CD14-positive monocyte (primary cell): ENCODE data around the gene TSHR. TPM values are rescaled to one million over a fixed set of nuclear protein-coding genes. Genes with fewer than 3 reads are reported as not detected.

Experiments used
- DNase-seq, 3 donors: peaks; one replicate each; pipeline ENCODE4 v3.0.0-alpha.2; 2011 to 2022
- H2AFZ ChIP-seq: 2 replicates; pipeline ENCODE4 v1.6.0; 2012; ENCODE audit warnings: mild to moderate bottlenecking, low read depth, low read length, inconsistent platforms; ENCODE audit not compliant: insufficient read depth, poor library complexity, severe bottlenecking
- H3K27ac ChIP-seq, 2 donors: 1 replicate in 1 of 2; 2 replicates in 1 of 2; pipeline ENCODE4 v1.5.1; 2012 to 2013; ENCODE audit warnings: low read length in 2 of 2, control low read depth in 1 of 2, inconsistent platforms in 1 of 2, low read depth in 1 of 2, mild to moderate bottlenecking in 1 of 2
- H3K27me3 ChIP-seq, 2 donors: one replicate each; pipeline versions ENCODE4 v1.6.0 to v1.6.1; 2011 to 2013; ENCODE audit warnings: low read length in 2 of 2; ENCODE audit not compliant: control insufficient read depth in 2 of 2, insufficient read depth in 2 of 2
- H3K36me3 ChIP-seq, 2 donors: replicated peaks in 1 of 2; 1 replicate in 1 of 2; 2 replicates in 1 of 2; pipeline versions ENCODE4 v1.5.1 to v1.6.1; 2012 to 2013; ENCODE audit warnings: low read length in 2 of 2, control low read depth in 1 of 2, inconsistent platforms in 1 of 2, mild to moderate bottlenecking in 1 of 2; ENCODE audit not compliant: insufficient read depth in 2 of 2, control insufficient read depth in 1 of 2
- H3K4me1 ChIP-seq, 2 donors: 1 replicate in 1 of 2; 2 replicates in 1 of 2; pipeline versions ENCODE4 v1.5.1 to v1.6.1; 2012 to 2013; ENCODE audit warnings: low read length in 2 of 2, control low read depth in 1 of 2, inconsistent platforms in 1 of 2, mild to moderate bottlenecking in 1 of 2, moderate library complexity in 1 of 2; ENCODE audit not compliant: insufficient read depth in 2 of 2, control insufficient read depth in 1 of 2
- H3K4me2 ChIP-seq: replicated peaks from 2 replicates; pipeline ENCODE3; 2012; ENCODE audit warnings: low read length, moderate library complexity, mild to moderate bottlenecking; ENCODE audit not compliant: poor library complexity, severe bottlenecking; ENCODE audit errors: extremely low read depth
- H3K4me3 ChIP-seq, 3 experiments: fragments of 200-600 bp in 1 of 3; sonication (generic) in 1 of 3; replicated peaks in 1 of 3; 1 replicate in 2 of 3; 2 replicates in 1 of 3; pipeline ENCODE4 v1.5.1; 2011 to 2013; ENCODE audit warnings: low read length in 3 of 3, mild to moderate bottlenecking in 3 of 3, control low read depth in 2 of 3, low read depth in 2 of 3, inconsistent platforms in 1 of 3, moderate library complexity in 1 of 3
- H3K79me2 ChIP-seq: 2 replicates; pipeline ENCODE4 v1.6.0; 2012; ENCODE audit warnings: mild to moderate bottlenecking, control low read depth, inconsistent platforms, low read length, moderate library complexity; ENCODE audit not compliant: insufficient read depth
- H3K9ac ChIP-seq: 2 replicates; pipeline ENCODE4 v1.6.0; 2017; ENCODE audit warnings: low read length, mild to moderate bottlenecking; ENCODE audit not compliant: insufficient read depth, poor library complexity, severe bottlenecking
- H3K9me3 ChIP-seq, 2 donors: replicated peaks in 1 of 2; 1 replicate in 1 of 2; 2 replicates in 1 of 2; pipeline versions ENCODE4 v1.5.1 to v1.6.1; 2012 to 2013; ENCODE audit warnings: low read length in 2 of 2, control low read depth in 1 of 2; ENCODE audit not compliant: control insufficient read depth in 1 of 2, insufficient read depth in 1 of 2
- H4K20me1 ChIP-seq: 2 replicates; pipeline ENCODE4 v1.6.0; 2012; ENCODE audit warnings: mild to moderate bottlenecking, low read length, control low read depth, moderate library complexity; ENCODE audit not compliant: insufficient read depth
- H3K27ac Mint-ChIP-seq, 7 donors: one replicate each; pipeline ENCODE4 v1.8.0; 2020; ENCODE audit warnings: mild to moderate bottlenecking in 7 of 7, mixed read lengths in 7 of 7, moderate library complexity in 6 of 7, inconsistent platforms in 2 of 7
- H3K27me3 Mint-ChIP-seq, 3 donors: one replicate each; pipeline ENCODE4 v1.8.0; 2021 to 2022; ENCODE audit warnings: low read depth in 3 of 3, mild to moderate bottlenecking in 3 of 3, mixed read lengths in 3 of 3, moderate library complexity in 3 of 3, inconsistent platforms in 1 of 3
- H3K36me3 Mint-ChIP-seq, 2 donors: one replicate each; pipeline ENCODE4 v1.8.0; 2020; ENCODE audit warnings: mixed read lengths in 2 of 2, inconsistent platforms in 1 of 2, mild to moderate bottlenecking in 1 of 2
- H3K4me1 Mint-ChIP-seq: one replicate; pipeline ENCODE4 v1.8.0; 2020; ENCODE audit warnings: mild to moderate bottlenecking, mixed read lengths
- H3K4me3 Mint-ChIP-seq, 2 donors: one replicate each; pipeline ENCODE4 v1.8.0; 2020; ENCODE audit warnings: mild to moderate bottlenecking in 2 of 2, mixed read lengths in 2 of 2, moderate library complexity in 1 of 2
- H3K9me3 Mint-ChIP-seq, 7 donors: one replicate each; pipeline ENCODE4 v1.8.0; 2020 to 2022; ENCODE audit warnings: mixed read lengths in 7 of 7, mild to moderate bottlenecking in 6 of 7, moderate library complexity in 6 of 7, inconsistent platforms in 2 of 7
- WGBS: methylation state at CpG from one replicate; pipeline ENCODE4 v1.1.5; 2013; ENCODE audit warnings: missing lambda C conversion rate; ENCODE audit not compliant: insufficient coverage; 5-methylcytosine and 5-hydroxymethylcytosine counted together
- intact Hi-C, 2 donors: fragments of 100-400 bp; cut with micrococcal nuclease; formaldehyde crosslinking; loops; one replicate each; pipeline versions ENCODE4 v1.15.0 to v1.15.1; 2023
- polyA plus RNA-seq, 3 donors: library from polyadenylated mRNA; depleted of rRNA in 1 of 3; unstranded in 2 of 3; stranded (reverse) in 1 of 3; fragments of 300-500 nt in 2 of 3; fragments of >200 nt in 1 of 3; fragmentation: Illumina TruSeq in 2 of 3; gene quantifications; 1 replicate in 2 of 3; 2 replicates in 1 of 3; pipeline ENCODE4 v1.2.3, GENCODE V29; 2012 to 2021
- TF ChIP-seq, protein P1 (sequence below): fragments of 200-600 bp; IDR thresholded peaks from one replicate; pipeline ENCODE4 v1.8.0; 2022; ENCODE audit warnings: antibody characterized with exemption, mild to moderate bottlenecking

The TSHR gene
- polyA plus RNA-seq, 3 donors: not detected

DNA sequence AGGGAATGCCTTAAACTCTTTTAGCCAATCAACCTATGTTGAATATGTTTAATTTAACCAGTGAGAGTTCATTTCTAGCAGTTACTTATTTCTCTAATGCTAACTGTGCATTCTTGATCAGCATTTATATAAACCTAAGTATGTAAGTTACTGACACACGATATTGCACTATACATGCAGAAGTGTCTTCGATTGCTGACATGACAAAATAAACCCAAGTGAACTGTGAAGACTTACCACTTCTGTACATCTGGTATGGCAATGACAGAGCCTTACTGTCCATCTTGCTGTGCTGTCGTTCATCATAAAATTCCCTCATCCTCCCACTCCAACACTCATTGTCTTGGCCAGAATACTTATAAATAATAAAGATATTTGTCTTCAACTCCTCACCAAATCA lies 131.8 kb downstream of the TSHR start:
- no peak for DNase-seq
- Histone ChIP-seq H3K4me3 (no peak overlapping the region), H3K79me2 (no peaks in the 10 kb centered on the region), H3K4me2 (no peak overlapping the region), H3K36me3 (no peaks in the 10 kb centered on the region), H2AFZ (no peak overlapping the region), H3K9ac (no peak overlapping the region), H3K27ac (no peak overlapping the region), H3K4me1 (no peaks in the 10 kb centered on the region), H4K20me1 (no peaks in the 10 kb centered on the region), H3K9me3 (no peaks in the 10 kb centered on the region), H3K27me3 (no peaks in the 10 kb centered on the region)
- peaks cover 0 to 2% (median 0%) of the 10 kb centered on the region in 3 donors for H3K27me3 Mint-ChIP-seq
- intact Hi-C loops: no loop called here
- H3K27ac Mint-ChIP-seq: no peak overlapping the region
- H3K36me3 Mint-ChIP-seq: no peaks in the 10 kb centered on the region
- H3K4me3 Mint-ChIP-seq: no peak overlapping the region
- 50% methylated on average over 2 of the region's 3 CpGs for WGBS
- TF ChIP-seq, protein P1, sequence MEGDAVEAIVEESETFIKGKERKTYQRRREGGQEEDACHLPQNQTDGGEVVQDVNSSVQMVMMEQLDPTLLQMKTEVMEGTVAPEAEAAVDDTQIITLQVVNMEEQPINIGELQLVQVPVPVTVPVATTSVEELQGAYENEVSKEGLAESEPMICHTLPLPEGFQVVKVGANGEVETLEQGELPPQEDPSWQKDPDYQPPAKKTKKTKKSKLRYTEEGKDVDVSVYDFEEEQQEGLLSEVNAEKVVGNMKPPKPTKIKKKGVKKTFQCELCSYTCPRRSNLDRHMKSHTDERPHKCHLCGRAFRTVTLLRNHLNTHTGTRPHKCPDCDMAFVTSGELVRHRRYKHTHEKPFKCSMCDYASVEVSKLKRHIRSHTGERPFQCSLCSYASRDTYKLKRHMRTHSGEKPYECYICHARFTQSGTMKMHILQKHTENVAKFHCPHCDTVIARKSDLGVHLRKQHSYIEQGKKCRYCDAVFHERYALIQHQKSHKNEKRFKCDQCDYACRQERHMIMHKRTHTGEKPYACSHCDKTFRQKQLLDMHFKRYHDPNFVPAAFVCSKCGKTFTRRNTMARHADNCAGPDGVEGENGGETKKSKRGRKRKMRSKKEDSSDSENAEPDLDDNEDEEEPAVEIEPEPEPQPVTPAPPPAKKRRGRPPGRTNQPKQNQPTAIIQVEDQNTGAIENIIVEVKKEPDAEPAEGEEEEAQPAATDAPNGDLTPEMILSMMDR: no peak
- peaks cover 0 to 7% (median 4%) of the 10 kb centered on the region in 7 donors for H3K9me3 Mint-ChIP-seq
- peaks cover 3% of the 10 kb centered on the region for H3K4me1 Mint-ChIP-seq

GRCh38 chr14:81091139-81091538 lies 135.7 kb downstream of the TSHR start:
- TF ChIP-seq, protein P1: no peak
- H3K27me3 ChIP-seq: no peaks in the 10 kb centered on the region
- Mint-ChIP-seq H3K27me3 (peaks cover 0 to 2% (median 0%) of the 10 kb centered on the region in 3 donors), H3K36me3 (no peaks in the 10 kb centered on the region), H3K27ac (no peak overlapping the region), H3K4me3 (no peak overlapping the region), H3K4me1 (peaks cover 4% of the 10 kb centered on the region), H3K9me3 (peaks cover 0 to 4% (median 2%) of the 10 kb centered on the region in 7 donors)
- no peak for DNase-seq
- no peak overlapping the region for H3K4me3 ChIP-seq
- no peak overlapping the region for H2AFZ ChIP-seq
- no peaks in the 10 kb centered on the region for H4K20me1 ChIP-seq
- no peaks in the 10 kb centered on the region for H3K79me2 ChIP-seq
- H3K9me3 ChIP-seq: no peaks in the 10 kb centered on the region
- H3K9ac ChIP-seq: no peak overlapping the region
- intact Hi-C loops: no loop called here
- no peak overlapping the region for H3K4me2 ChIP-seq
- H3K4me1 ChIP-seq: no peaks in the 10 kb centered on the region
- H3K36me3 ChIP-seq: no peaks in the 10 kb centered on the region
- H3K27ac ChIP-seq: no peak overlapping the region
